Caco-2 (cell line): ENCODE data around the gene SULT2B1. TPM values are rescaled to one million over a fixed set of nuclear protein-coding genes. Genes with fewer than 3 reads are reported as not detected.
A peak's percentile ranks its signal among the peaks of the same experiment; 100 is the strongest.

Experiments used
- BruUV-seq: library from RNA; stranded (reverse); fragments of 400-500 nt; replicated peaks from 2 replicates; lab custom pipeline; 2021; lab: Mats Ljungman, UMichigan
- CTCF ChIA-PET: fragments of 300-600 bp; sonication (Branson Sonifier 250); formaldehyde crosslinking; loops from one replicate; lab custom pipeline; 2022; ENCODE audit warnings: antibody characterized with exemption; lab: Charles Lee
- POLR2A ChIA-PET: fragments of 300-600 bp; sonication (Branson Sonifier 250); formaldehyde crosslinking; loops from one replicate; lab custom pipeline; 2022; ENCODE audit warnings: antibody characterized with exemption; lab: Charles Lee
- DNase-seq, 2 experiments: peaks; one replicate each; pipeline versions ENCODE4 v3.0.0 to v3.0.0-alpha.2; 2020 to 2022
- H3K27me3 ChIP-seq: replicated peaks from 2 replicates; pipeline ENCODE4 v1.6.0; 2011; ENCODE audit warnings: low read length; ENCODE audit not compliant: control insufficient read depth, insufficient read depth
- H3K36me3 ChIP-seq: 2 replicates; pipeline ENCODE4 v1.5.1; 2011; ENCODE audit warnings: low read length; ENCODE audit not compliant: control insufficient read depth, insufficient read depth
- H3K4me1 ChIP-seq: fragments of 250-450 bp; sonication (Bioruptor Pico); 2 replicates; pipeline ENCODE4 v1.5.1; 2020; ENCODE audit warnings: mild to moderate bottlenecking
- H3K4me3 ChIP-seq: 2 replicates; pipeline ENCODE4 v1.5.1; 2011; ENCODE audit warnings: low read depth, mild to moderate bottlenecking, control low read depth, low read length
- H3K9me3 ChIP-seq: fragments of 250-450 bp; sonication (Bioruptor Pico); 2 replicates; pipeline ENCODE4 v1.5.1; 2020; ENCODE audit warnings: mild to moderate bottlenecking, moderate library complexity
- H3K27ac Mint-ChIP-seq: one replicate; pipeline ENCODE4 v1.8.0; 2022; ENCODE audit warnings: mixed read lengths; ENCODE audit not compliant: unreplicated experiment
- H3K27me3 Mint-ChIP-seq: one replicate; pipeline ENCODE4 v1.8.0; 2022; ENCODE audit warnings: mixed read lengths; ENCODE audit not compliant: insufficient read depth, unreplicated experiment
- H3K36me3 Mint-ChIP-seq: one replicate; pipeline ENCODE4 v1.8.0; 2022; ENCODE audit warnings: mild to moderate bottlenecking, mixed read lengths; ENCODE audit not compliant: insufficient read depth, unreplicated experiment
- H3K4me1 Mint-ChIP-seq: one replicate; pipeline ENCODE4 v1.8.0; 2022; ENCODE audit warnings: low read depth, mixed read lengths; ENCODE audit not compliant: unreplicated experiment
- H3K4me3 Mint-ChIP-seq: one replicate; pipeline ENCODE4 v1.8.0; 2022; ENCODE audit warnings: mild to moderate bottlenecking, moderate library complexity, mixed read lengths; ENCODE audit not compliant: unreplicated experiment
- H3K9me3 Mint-ChIP-seq: one replicate; pipeline ENCODE4 v1.8.0; 2022; ENCODE audit warnings: mixed read lengths; ENCODE audit not compliant: unreplicated experiment
- intact Hi-C: fragments of 100-400 bp; cut with micrococcal nuclease; formaldehyde crosslinking; loops from one replicate; pipeline ENCODE4 v1.10.0; 2022; ENCODE audit not compliant: unreplicated experiment
- total RNA-seq: library from RNA; stranded (reverse); gene quantifications from 2 replicates; pipeline ENCODE4 v1.2.3, GENCODE V29; 2022
- TF ChIP-seq, protein P1 (sequence below), 2 experiments: fragments of 200-600 bp in 1 of 2; IDR thresholded peaks; 1 replicate in 1 of 2; 2 replicates in 1 of 2; pipeline versions ENCODE4 v1.5.1 to v1.8.0; 2011 to 2022; ENCODE audit warnings: antibody characterized with exemption in 1 of 2, control low read depth in 1 of 2, inconsistent platforms in 1 of 2, low read depth in 1 of 2, low read length in 1 of 2, mild to moderate bottlenecking in 1 of 2, moderate library complexity in 1 of 2; ENCODE audit not compliant: insufficient read depth in 1 of 2, severe bottlenecking in 1 of 2, unreplicated experiment in 1 of 2

The SULT2B1 gene
- total RNA-seq, 1 experiment from 2014 or later: 1.4 TPM

DNA sequence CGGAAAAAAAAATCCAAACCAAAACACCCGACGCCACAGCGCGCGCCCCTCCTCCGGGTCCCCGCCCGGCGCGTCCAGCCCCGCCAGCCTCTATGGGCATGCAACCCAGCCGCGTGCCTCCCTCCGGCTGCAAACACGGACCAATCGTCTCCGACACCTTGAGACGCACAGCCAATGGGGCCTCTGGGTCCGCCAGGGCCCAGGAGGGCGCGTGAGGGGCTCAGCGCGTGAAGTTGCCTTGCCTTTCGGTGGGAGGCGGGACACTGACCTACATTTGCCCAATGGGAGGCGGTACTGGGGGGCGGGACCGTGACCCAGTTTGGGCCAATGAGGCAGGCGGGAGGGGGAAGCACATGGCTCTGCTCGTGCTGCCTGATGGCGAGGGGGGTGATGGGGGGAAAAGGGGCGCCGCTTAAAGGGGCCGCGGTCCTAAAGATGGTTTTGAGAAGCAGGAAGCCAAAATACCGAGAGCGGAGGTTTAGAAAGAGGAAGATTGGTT lies 85.5 kb downstream of the SULT2B1 start:
- CTCF ChIA-PET: interaction anchor here (0.6 to 1.2 kb wide), 4 partner anchors 8 to 525 kb away, joined by 3 to 8 read pairs (median 5); partner anchors contain the start of gene CA11
- H3K36me3 ChIP-seq: no peaks in the 10 kb centered on the region
- Mint-ChIP-seq H3K9me3 (peaks cover 9% of the 10 kb centered on the region), H3K27ac (peak overlapping the region; percentile 96), H3K4me3 (peak overlapping the region; percentile 80), H3K36me3 (peaks cover 52% of the 10 kb centered on the region), H3K27me3 (no peaks in the 10 kb centered on the region), H3K4me1 (peaks cover 36% of the 10 kb centered on the region)
- POLR2A ChIA-PET: interaction anchor here (1.3 to 2.0 kb wide), 2 partner anchors 13 to 18 kb away, joined by 7 to 17 read pairs; partner anchors contain the start of genes RPL18 and SPHK2
- no peaks in the 10 kb centered on the region for H3K27me3 ChIP-seq
- peaks cover 32% of the 10 kb centered on the region for H3K4me1 ChIP-seq
- TF ChIP-seq, protein P1, sequence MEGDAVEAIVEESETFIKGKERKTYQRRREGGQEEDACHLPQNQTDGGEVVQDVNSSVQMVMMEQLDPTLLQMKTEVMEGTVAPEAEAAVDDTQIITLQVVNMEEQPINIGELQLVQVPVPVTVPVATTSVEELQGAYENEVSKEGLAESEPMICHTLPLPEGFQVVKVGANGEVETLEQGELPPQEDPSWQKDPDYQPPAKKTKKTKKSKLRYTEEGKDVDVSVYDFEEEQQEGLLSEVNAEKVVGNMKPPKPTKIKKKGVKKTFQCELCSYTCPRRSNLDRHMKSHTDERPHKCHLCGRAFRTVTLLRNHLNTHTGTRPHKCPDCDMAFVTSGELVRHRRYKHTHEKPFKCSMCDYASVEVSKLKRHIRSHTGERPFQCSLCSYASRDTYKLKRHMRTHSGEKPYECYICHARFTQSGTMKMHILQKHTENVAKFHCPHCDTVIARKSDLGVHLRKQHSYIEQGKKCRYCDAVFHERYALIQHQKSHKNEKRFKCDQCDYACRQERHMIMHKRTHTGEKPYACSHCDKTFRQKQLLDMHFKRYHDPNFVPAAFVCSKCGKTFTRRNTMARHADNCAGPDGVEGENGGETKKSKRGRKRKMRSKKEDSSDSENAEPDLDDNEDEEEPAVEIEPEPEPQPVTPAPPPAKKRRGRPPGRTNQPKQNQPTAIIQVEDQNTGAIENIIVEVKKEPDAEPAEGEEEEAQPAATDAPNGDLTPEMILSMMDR (IDR thresholded peaks at IDR 0.05; ENCODE audit: insufficient read depth in 1 of 2, low read depth in 1 of 2, low read length in 1 of 2, severe bottlenecking in 1 of 2, unreplicated experiment in 1 of 2): no peak
- peak; percentile 100 for DNase-seq
- intact Hi-C loops: loop anchor here (1.0 to 5.0 kb wide), 5 partner anchors 9 to 325 kb away; partner anchors contain the start of genes CA11, HSD17B14, RPL18 and SPHK2
- H3K9me3 ChIP-seq: no peaks in the 10 kb centered on the region
- BruUV-seq: no TSS peak
- H3K4me3 ChIP-seq: peak overlapping the region; percentile 63

DNA sequence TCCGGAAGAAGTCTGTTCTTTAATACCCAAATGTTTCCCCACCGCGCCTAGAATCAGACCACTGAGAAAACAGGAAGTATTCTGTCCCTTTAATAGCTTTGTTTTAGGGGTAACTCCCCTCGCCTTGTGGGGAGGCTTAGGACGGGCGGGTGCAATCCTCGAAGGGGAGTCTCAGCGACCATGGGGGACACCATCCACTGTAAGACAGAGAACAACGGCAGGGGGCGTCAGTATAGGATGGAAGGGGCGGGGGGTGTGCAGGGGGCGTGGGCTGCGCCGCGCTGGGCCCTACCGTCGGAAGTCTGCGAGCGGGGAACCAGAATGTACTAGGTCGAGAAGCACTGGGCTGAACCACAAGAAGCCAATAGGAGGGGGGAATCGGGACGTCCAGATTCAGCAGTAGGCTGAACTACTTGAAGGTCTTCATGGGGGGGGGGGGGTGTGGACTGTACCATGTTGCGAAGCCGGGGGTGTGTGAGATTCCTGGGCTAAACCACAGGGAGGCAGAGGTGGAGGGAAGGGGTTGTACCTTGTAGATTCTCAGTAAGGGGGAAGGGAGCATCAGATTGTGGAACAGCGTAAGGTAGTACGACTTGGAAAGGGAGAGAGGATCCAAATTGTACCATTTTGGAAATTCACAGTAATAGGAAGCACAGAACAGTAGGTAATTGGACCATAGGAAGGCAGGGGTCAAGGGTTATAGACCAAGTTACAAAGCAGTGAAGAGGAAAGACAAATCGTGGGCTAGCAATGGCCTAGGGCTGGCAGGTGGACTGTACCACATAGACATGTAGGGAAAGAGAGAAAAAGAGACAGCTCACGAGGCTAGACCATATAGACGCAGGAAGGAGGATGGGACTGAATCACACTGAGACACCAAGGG lies 86.2 kb downstream of the SULT2B1 start:
- Mint-ChIP-seq H3K4me1 (peaks cover 33% of the 10 kb centered on the region), H3K36me3 (peaks cover 45% of the 10 kb centered on the region), H3K4me3 (peak overlapping the region; percentile 80), H3K27me3 (no peaks in the 10 kb centered on the region), H3K27ac (peak overlapping the region; percentile 96), H3K9me3 (peaks cover 9% of the 10 kb centered on the region)
- CTCF ChIA-PET: interaction anchor here (0.6 to 1.2 kb wide), 4 partner anchors 8 to 526 kb away, joined by 3 to 8 read pairs (median 5); partner anchors contain the start of gene CA11
- TF ChIP-seq, protein P1 (IDR thresholded peaks at IDR 0.05; ENCODE audit: insufficient read depth in 1 of 2, low read depth in 1 of 2, low read length in 1 of 2, severe bottlenecking in 1 of 2, unreplicated experiment in 1 of 2): peak in 1 of 2 experiments; percentile 46
- no peaks in the 10 kb centered on the region for H3K27me3 ChIP-seq
- POLR2A ChIA-PET: interaction anchor here (1.3 to 2.0 kb wide), 2 partner anchors 14 to 19 kb away, joined by 7 to 17 read pairs; partner anchors contain the start of genes RPL18 and SPHK2
- H3K9me3 ChIP-seq: no peaks in the 10 kb centered on the region
- BruUV-seq: no TSS peak
- peak; percentile 90 to 96 for DNase-seq
- H3K4me1 ChIP-seq: peaks cover 25% of the 10 kb centered on the region
- peak overlapping the region; percentile 63 for H3K4me3 ChIP-seq
- no peaks in the 10 kb centered on the region for H3K36me3 ChIP-seq
- intact Hi-C loops: loop anchor here (1.0 to 5.0 kb wide), 5 partner anchors 8 to 324 kb away; partner anchors contain the start of genes CA11, HSD17B14, RPL18 and SPHK2

DNA sequence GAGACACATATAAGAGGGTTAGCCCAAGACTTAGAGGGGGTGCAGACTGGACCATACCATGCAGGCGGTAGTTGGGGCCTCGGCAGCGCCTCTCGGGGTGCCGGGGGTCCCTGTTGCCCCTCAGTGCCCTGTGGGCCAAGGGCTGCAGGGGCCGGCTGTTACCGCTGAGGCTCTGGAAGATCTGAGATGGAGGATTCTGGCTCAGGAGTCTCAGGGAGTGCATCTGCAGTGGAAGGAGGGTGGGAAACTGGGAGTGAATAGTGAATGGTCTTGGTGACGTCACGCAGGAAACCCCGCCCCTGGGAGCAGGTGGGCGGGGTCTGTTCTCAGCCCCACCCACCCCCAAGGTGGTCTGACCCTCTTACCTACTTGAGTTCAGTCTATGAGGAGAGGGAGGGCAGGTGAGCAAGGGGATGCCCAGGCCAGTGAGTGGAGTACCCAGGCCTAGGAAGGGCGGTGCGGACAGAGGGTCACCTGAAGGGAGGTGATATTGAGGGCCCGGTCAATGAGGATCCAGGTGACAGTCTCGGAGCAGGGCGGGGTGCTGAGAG lies 86.9 kb downstream of the SULT2B1 start:
- no peaks in the 10 kb centered on the region for H3K27me3 Mint-ChIP-seq
- H3K9me3 Mint-ChIP-seq: peaks cover 9% of the 10 kb centered on the region
- H3K9me3 ChIP-seq: no peaks in the 10 kb centered on the region
- peaks cover 27% of the 10 kb centered on the region for H3K4me1 Mint-ChIP-seq
- BruUV-seq: no TSS peak
- H3K36me3 ChIP-seq: no peaks in the 10 kb centered on the region
- TF ChIP-seq, protein P1 (IDR thresholded peaks at IDR 0.05; ENCODE audit: insufficient read depth in 1 of 2, low read depth in 1 of 2, low read length in 1 of 2, severe bottlenecking in 1 of 2, unreplicated experiment in 1 of 2): no peak
- H3K27ac Mint-ChIP-seq: peak overlapping the region; percentile 96
- H3K36me3 Mint-ChIP-seq: peaks cover 38% of the 10 kb centered on the region
- POLR2A ChIA-PET: no interaction called here
- DNase-seq: peak; percentile 45 to 52
- H3K27me3 ChIP-seq: no peaks in the 10 kb centered on the region
- intact Hi-C loops: loop anchor here (5.0 kb wide), 2 partner anchors 198 to 323 kb away; partner anchors contain the start of gene HSD17B14
- H3K4me1 ChIP-seq: peaks cover 18% of the 10 kb centered on the region
- H3K4me3 ChIP-seq: no peak overlapping the region
- CTCF ChIA-PET: no interaction called here
- H3K4me3 Mint-ChIP-seq: peak overlapping the region; percentile 80
